ENCODE data around the gene PPP1R13B.

PPP1R13B gene

DNA sequence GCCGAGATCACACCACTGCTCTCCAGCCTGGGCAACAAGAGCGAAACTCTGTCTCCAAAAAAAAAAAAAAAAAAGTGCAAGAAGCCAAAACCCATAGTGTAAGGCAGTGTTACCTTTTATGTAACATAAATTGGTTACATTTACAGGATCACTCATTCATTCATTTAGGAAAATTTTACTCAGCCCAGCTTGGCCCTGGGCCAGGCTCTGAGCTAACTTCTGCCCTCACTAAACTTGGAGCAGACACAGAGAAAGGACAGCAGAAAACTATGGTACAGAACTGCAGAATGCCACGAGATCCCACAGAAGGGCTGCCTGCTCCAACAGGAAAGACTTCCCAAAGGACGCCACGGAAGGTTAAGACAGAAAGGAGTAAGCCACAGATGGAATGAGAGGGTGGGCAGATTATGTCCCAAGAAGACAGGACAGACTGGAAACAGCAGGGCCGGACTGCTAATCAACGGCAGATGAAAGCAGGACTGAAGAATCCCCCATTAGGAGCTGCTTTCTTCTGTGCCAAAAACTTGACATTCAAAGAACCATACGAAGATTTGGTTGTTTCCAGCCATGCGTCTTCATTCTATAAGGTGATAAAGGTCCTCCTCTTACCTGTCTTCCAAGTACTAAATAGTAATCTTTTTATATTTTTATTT, 18.9 kb downstream of the PPP1R13B start:
- POLR2A ChIA-PET: no interaction called here
- CTCF ChIA-PET: interaction anchor here (0.6 to 2.1 kb wide), 5 partner anchors 20 to 109 kb away, joined by 3 to 7 read pairs (median 4); no protein-coding TSS in a partner anchor
- Histone ChIP-seq H3K4me3 (ENCODE audit: low read depth, low read length) (no peak overlapping the region), H3K36me3 (ENCODE audit: control insufficient read depth in 2 of 2, insufficient read depth in 1 of 2, low read length in 2 of 2) (no peaks in the 10 kb centered on the region; a peak in 1 of 3 replicates), H3K4me1 (ENCODE audit: control insufficient read depth, insufficient read depth, low read length) (peaks cover 5% of the 10 kb centered on the region; the same call in 1 of the 2 replicates), H3K27ac (ENCODE audit: extremely low read depth, low read depth, low read length) (no peak overlapping the region), H3K9me3 (ENCODE audit: control insufficient read depth, insufficient read depth, low read depth, low read length) (no peaks in the 10 kb centered on the region)
- TF ChIP-seq RBAK (tag by site-specific recombination; IDR thresholded peaks at IDR 0.05): no peak
- TF ChIP-seq ZBTB7A (tag by site-specific recombination; IDR thresholded peaks at IDR 0.05; ENCODE audit: low read depth): no peak
- no peak for TF ChIP-seq ZNF366 (tag by site-specific recombination; conservative IDR thresholded peaks at IDR 0.05)
- peak; percentile 85 for TF ChIP-seq ZBTB17 (tag by site-specific recombination; IDR thresholded peaks at IDR 0.05)
- no peak for TF ChIP-seq ZNF121 (tag by site-specific recombination; IDR thresholded peaks at IDR 0.05)
- no peak for TF ChIP-seq ZSCAN16 (tag by site-specific recombination; IDR thresholded peaks at IDR 0.05)
- TF ChIP-seq ZNF10 (tag by site-specific recombination; IDR thresholded peaks at IDR 0.05): no peak
- 0 out of 2 replicates have a peak, but pooled peaks have one; percentile 34 for TF ChIP-seq ZEB2 (tag by site-specific recombination; IDR thresholded peaks at IDR 0.05)
- TF ChIP-seq, protein P1, sequence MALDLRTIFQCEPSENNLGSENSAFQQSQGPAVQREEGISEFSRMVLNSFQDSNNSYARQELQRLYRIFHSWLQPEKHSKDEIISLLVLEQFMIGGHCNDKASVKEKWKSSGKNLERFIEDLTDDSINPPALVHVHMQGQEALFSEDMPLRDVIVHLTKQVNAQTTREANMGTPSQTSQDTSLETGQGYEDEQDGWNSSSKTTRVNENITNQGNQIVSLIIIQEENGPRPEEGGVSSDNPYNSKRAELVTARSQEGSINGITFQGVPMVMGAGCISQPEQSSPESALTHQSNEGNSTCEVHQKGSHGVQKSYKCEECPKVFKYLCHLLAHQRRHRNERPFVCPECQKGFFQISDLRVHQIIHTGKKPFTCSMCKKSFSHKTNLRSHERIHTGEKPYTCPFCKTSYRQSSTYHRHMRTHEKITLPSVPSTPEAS (tag by site-specific recombination; IDR thresholded peaks at IDR 0.05): no peak
- TF ChIP-seq, protein P2, sequence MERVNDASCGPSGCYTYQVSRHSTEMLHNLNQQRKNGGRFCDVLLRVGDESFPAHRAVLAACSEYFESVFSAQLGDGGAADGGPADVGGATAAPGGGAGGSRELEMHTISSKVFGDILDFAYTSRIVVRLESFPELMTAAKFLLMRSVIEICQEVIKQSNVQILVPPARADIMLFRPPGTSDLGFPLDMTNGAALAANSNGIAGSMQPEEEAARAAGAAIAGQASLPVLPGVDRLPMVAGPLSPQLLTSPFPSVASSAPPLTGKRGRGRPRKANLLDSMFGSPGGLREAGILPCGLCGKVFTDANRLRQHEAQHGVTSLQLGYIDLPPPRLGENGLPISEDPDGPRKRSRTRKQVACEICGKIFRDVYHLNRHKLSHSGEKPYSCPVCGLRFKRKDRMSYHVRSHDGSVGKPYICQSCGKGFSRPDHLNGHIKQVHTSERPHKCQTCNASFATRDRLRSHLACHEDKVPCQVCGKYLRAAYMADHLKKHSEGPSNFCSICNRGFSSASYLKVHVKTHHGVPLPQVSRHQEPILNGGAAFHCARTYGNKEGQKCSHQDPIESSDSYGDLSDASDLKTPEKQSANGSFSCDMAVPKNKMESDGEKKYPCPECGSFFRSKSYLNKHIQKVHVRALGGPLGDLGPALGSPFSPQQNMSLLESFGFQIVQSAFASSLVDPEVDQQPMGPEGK (tag by site-specific recombination; IDR thresholded peaks at IDR 0.05): no peak
- no peak for TF ChIP-seq ZNF404 (tag by site-specific recombination; IDR thresholded peaks at IDR 0.05)
- TF ChIP-seq ZNF350 (tag by site-specific recombination; IDR thresholded peaks at IDR 0.05): no peak
- 0 out of 2 replicates have a peak, but pooled peaks have one; percentile 14 for TF ChIP-seq ZNF629 (tag by site-specific recombination; IDR thresholded peaks at IDR 0.05)
- TF ChIP-seq HOXA7 (CRISPR knock-in tag; IDR thresholded peaks at IDR 0.05; ENCODE audit: borderline replicate concordance): no peak
- TF ChIP-seq REPIN1 (tag by site-specific recombination; IDR thresholded peaks at IDR 0.05; ENCODE audit: low read depth): no peak
- 0 out of 2 replicates have a peak, but pooled peaks have one; percentile 18 for TF ChIP-seq ZNF843 (tag by site-specific recombination; IDR thresholded peaks at IDR 0.05)
- TF ChIP-seq ZNF23 (tag by site-specific recombination; IDR thresholded peaks at IDR 0.05; ENCODE audit: borderline replicate concordance): no peak
- no peak for TF ChIP-seq ZNF660 (tag by site-specific recombination; IDR thresholded peaks at IDR 0.05)
- TF ChIP-seq, protein P3, sequence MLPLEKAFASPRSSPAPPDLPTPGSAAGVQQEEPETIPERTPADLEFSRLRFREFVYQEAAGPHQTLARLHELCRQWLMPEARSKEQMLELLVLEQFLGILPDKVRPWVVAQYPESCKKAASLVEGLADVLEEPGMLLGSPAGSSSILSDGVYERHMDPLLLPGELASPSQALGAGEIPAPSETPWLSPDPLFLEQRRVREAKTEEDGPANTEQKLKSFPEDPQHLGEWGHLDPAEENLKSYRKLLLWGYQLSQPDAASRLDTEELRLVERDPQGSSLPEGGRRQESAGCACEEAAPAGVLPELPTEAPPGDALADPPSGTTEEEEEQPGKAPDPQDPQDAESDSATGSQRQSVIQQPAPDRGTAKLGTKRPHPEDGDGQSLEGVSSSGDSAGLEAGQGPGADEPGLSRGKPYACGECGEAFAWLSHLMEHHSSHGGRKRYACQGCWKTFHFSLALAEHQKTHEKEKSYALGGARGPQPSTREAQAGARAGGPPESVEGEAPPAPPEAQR (tag by site-specific recombination; IDR thresholded peaks at IDR 0.05): no peak
- no peak for TF ChIP-seq MEIS1 (CRISPR knock-in tag; IDR thresholded peaks at IDR 0.05; ENCODE audit: borderline replicate concordance)
- TF ChIP-seq GLI2 (tag by site-specific recombination; IDR thresholded peaks at IDR 0.05; ENCODE audit: borderline replicate concordance, low read depth): no peak
- no peak for TF ChIP-seq KLF8 (tag by site-specific recombination; IDR thresholded peaks at IDR 0.05)
- TF ChIP-seq, protein P4, sequence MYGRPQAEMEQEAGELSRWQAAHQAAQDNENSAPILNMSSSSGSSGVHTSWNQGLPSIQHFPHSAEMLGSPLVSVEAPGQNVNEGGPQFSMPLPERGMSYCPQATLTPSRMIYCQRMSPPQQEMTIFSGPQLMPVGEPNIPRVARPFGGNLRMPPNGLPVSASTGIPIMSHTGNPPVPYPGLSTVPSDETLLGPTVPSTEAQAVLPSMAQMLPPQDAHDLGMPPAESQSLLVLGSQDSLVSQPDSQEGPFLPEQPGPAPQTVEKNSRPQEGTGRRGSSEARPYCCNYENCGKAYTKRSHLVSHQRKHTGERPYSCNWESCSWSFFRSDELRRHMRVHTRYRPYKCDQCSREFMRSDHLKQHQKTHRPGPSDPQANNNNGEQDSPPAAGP (tag by site-specific recombination; IDR thresholded peaks at IDR 0.05): no peak
- TF ChIP-seq ZNF48 (tag by site-specific recombination; IDR thresholded peaks at IDR 0.05): no peak
- no peak for TF ChIP-seq ZFHX2 (tag by site-specific recombination; conservative IDR thresholded peaks at IDR 0.05)
- peak; percentile 81; the same call in 1 of the 2 replicates for TF ChIP-seq ZNF24 (tag by site-specific recombination; IDR thresholded peaks at IDR 0.05)
- no peak for TF ChIP-seq ZNF530 (tag by site-specific recombination; IDR thresholded peaks at IDR 0.05; ENCODE audit: low read depth)
- TF ChIP-seq SCRT2 (tag by site-specific recombination; IDR thresholded peaks at IDR 0.05): no peak
- no peak for TF ChIP-seq ZNF621 (tag by site-specific recombination; IDR thresholded peaks at IDR 0.05)
- TF ChIP-seq, protein P5, sequence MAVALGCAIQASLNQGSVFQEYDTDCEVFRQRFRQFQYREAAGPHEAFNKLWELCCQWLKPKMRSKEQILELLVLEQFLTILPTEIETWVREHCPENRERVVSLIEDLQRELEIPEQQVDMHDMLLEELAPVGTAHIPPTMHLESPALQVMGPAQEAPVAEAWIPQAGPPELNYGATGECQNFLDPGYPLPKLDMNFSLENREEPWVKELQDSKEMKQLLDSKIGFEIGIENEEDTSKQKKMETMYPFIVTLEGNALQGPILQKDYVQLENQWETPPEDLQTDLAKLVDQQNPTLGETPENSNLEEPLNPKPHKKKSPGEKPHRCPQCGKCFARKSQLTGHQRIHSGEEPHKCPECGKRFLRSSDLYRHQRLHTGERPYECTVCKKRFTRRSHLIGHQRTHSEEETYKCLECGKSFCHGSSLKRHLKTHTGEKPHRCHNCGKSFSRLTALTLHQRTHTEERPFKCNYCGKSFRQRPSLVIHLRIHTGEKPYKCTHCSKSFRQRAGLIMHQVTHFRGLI (tag by site-specific recombination; IDR thresholded peaks at IDR 0.05): no peak

Measured in HEK293 (cell line).